ENCODE measurements around the gene MCUR1. TPM values are rescaled to one million over a fixed set of nuclear protein-coding genes. Genes with fewer than 3 reads are reported as not detected.

The MCUR1 gene
- total and polyA plus RNA-seq, 2 experiments from 2014 or later, result 13.6 to 28.3 TPM

GRCh38 chr6:13825871-13826270 is 11.5 kb upstream of the MCUR1 start:
- WGBS, 2 experiments (ENCODE audit: low coverage in 1 of 2, low lambda C conversion rate in 2 of 2, missing lambda C conversion rate in 2 of 2), result 86 to 96% methylated on average over 1 of the region's 1 CpG
- Histone ChIP-seq H3K36me3 (ENCODE audit: low read depth) (no peaks in the 10 kb centered on the region), H4K20me1 (ENCODE audit: insufficient read depth) (no peaks in the 10 kb centered on the region), H3K9me3 (ENCODE audit: low read depth) (no peaks in the 10 kb centered on the region), H3K4me2 (ENCODE audit: unreplicated experiment) (no peak overlapping the region), H3K4me3 (no peak overlapping the region), H3K27me3 (replicated peaks; ENCODE audit: insufficient read depth) (no peaks in the 10 kb centered on the region), H3F3A (ENCODE audit: insufficient read depth) (no peaks in the 10 kb centered on the region), H3K79me2 (ENCODE audit: insufficient read depth) (no peaks in the 10 kb centered on the region), H3K9me2 (ENCODE audit: insufficient read depth) (no peaks in the 10 kb centered on the region), H2AFZ (no peak overlapping the region), H3K27ac (no peak overlapping the region), H3K9ac (no peak overlapping the region), H3K4me1 (ENCODE audit: insufficient read depth) (no peaks in the 10 kb centered on the region)
- DNase-seq, result no peak
- in situ Hi-C loops (cut with MboI), result no loop called here
- TF ChIP-seq EZH2 (IDR thresholded peaks at IDR 0.05; ENCODE audit: insufficient read depth, poor library complexity, severe bottlenecking) (no peak), EZH2phosphoT487 (IDR thresholded peaks at IDR 0.05; ENCODE audit: insufficient read depth, low read depth) (no peak)

- H4K20me1 ChIP-seq (ENCODE audit: insufficient read depth), result no peaks in the 10 kb centered on the region
- H3K4me1 ChIP-seq (ENCODE audit: insufficient read depth), result peaks cover 5% of the 10 kb centered on the region; the same call in 1 of the 2 replicates
- H3K9me2 ChIP-seq (ENCODE audit: insufficient read depth), result no peaks in the 10 kb centered on the region
- no peak overlapping the region for H3K9ac ChIP-seq
- no peak overlapping the region for H3K4me3 ChIP-seq
- H3K79me2 ChIP-seq (ENCODE audit: insufficient read depth), result peaks cover 3% of the 10 kb centered on the region; the same call in 1 of the 2 replicates
- no peak overlapping the region for H2AFZ ChIP-seq
- no peak for DNase-seq
- H3K36me3 ChIP-seq (ENCODE audit: low read depth), result no peaks in the 10 kb centered on the region
- no peaks in the 10 kb centered on the region for H3K27me3 ChIP-seq (replicated peaks; ENCODE audit: insufficient read depth)
- no peak overlapping the region for H3K27ac ChIP-seq
- in situ Hi-C loops (cut with MboI), result no loop called here
- no peaks in the 10 kb centered on the region for H3K9me3 ChIP-seq (ENCODE audit: low read depth)
- TF ChIP-seq EZH2phosphoT487 (IDR thresholded peaks at IDR 0.05; ENCODE audit: insufficient read depth, low read depth), result no peak
- TF ChIP-seq EZH2 (IDR thresholded peaks at IDR 0.05; ENCODE audit: insufficient read depth, poor library complexity, severe bottlenecking), result no peak
- no peak overlapping the region for H3K4me2 ChIP-seq (ENCODE audit: unreplicated experiment)
- WGBS, 2 experiments (ENCODE audit: low coverage in 1 of 2, low lambda C conversion rate in 2 of 2, missing lambda C conversion rate in 2 of 2), result 83 to 94% methylated on average over 2 of the region's 2 CpGs
- peaks cover 8% of the 10 kb centered on the region; the same call in 1 of the 2 replicates for H3F3A ChIP-seq (ENCODE audit: insufficient read depth)
These were observed 4.0 kb upstream of the MCUR1 start for GRCh38 chr6:13818341-13818740.

GRCh38 chr6:13814938-13815575 is 700 bp upstream of the MCUR1 start:
- H3K27ac ChIP-seq, result peak overlapping the region; percentile 68
- no peaks in the 10 kb centered on the region for H3K9me3 ChIP-seq (ENCODE audit: low read depth)

GRCh38 chr6:13813621-13814175 is 659 bp downstream of the MCUR1 start:
- no peaks in the 10 kb centered on the region for H3K36me3 ChIP-seq (ENCODE audit: low read depth)
- peak overlapping the region; percentile 77 for H3K9ac ChIP-seq
- in situ Hi-C loops (cut with MboI), result no loop called here
- peak overlapping the region; percentile 90 for H3K4me3 ChIP-seq
- peak overlapping the region; percentile 82 for H3K4me2 ChIP-seq (ENCODE audit: unreplicated experiment)
- peaks cover 17% of the 10 kb centered on the region; the same call in 1 of the 2 replicates for H3F3A ChIP-seq (ENCODE audit: insufficient read depth)
- peak; percentile 75 for DNase-seq
- H2AFZ ChIP-seq, result peak overlapping the region; percentile 87
- TF ChIP-seq EZH2phosphoT487 (IDR thresholded peaks at IDR 0.05; ENCODE audit: insufficient read depth, low read depth) (no peak), EZH2 (IDR thresholded peaks at IDR 0.05; ENCODE audit: insufficient read depth, poor library complexity, severe bottlenecking) (no peak)
- no peaks in the 10 kb centered on the region for H3K9me3 ChIP-seq (ENCODE audit: low read depth)
- H3K9me2 ChIP-seq (ENCODE audit: insufficient read depth), result no peaks in the 10 kb centered on the region
- 1 to 2% methylated on average over 34 to 54 of the region's 56 CpGs for WGBS, 2 experiments (ENCODE audit: low coverage in 1 of 2, low lambda C conversion rate in 2 of 2, missing lambda C conversion rate in 2 of 2)
- peaks cover 48% of the 10 kb centered on the region for H3K79me2 ChIP-seq (ENCODE audit: insufficient read depth)
- peaks cover 16% of the 10 kb centered on the region; the same call in 1 of the 2 replicates for H3K4me1 ChIP-seq (ENCODE audit: insufficient read depth)
- H3K27ac ChIP-seq, result peak overlapping the region; percentile 68
- no peaks in the 10 kb centered on the region for H3K27me3 ChIP-seq (replicated peaks; ENCODE audit: insufficient read depth)
- no peaks in the 10 kb centered on the region for H4K20me1 ChIP-seq (ENCODE audit: insufficient read depth)

More at GRCh38 chr6:13814938-13815575, 700 bp upstream of the MCUR1 start:
- in situ Hi-C loops (cut with MboI), result no loop called here
- H3K79me2 ChIP-seq (ENCODE audit: insufficient read depth), result peaks cover 35% of the 10 kb centered on the region
- H3K4me3 ChIP-seq, result peak overlapping the region; percentile 90
- peaks cover 17% of the 10 kb centered on the region; the same call in 1 of the 2 replicates for H3F3A ChIP-seq (ENCODE audit: insufficient read depth)
- peak overlapping the region; percentile 77 for H3K9ac ChIP-seq
- no peaks in the 10 kb centered on the region for H3K9me2 ChIP-seq (ENCODE audit: insufficient read depth)
- WGBS, 2 experiments (ENCODE audit: low coverage in 1 of 2, low lambda C conversion rate in 2 of 2, missing lambda C conversion rate in 2 of 2), result 20% methylated on average over 8 of the region's 8 CpGs
- H3K36me3 ChIP-seq (ENCODE audit: low read depth), result no peaks in the 10 kb centered on the region
- H3K27me3 ChIP-seq (replicated peaks; ENCODE audit: insufficient read depth), result no peaks in the 10 kb centered on the region
- H3K4me1 ChIP-seq (ENCODE audit: insufficient read depth), result peaks cover 16% of the 10 kb centered on the region; the same call in 1 of the 2 replicates
- TF ChIP-seq EZH2phosphoT487 (IDR thresholded peaks at IDR 0.05; ENCODE audit: insufficient read depth, low read depth) (no peak), EZH2 (IDR thresholded peaks at IDR 0.05; ENCODE audit: insufficient read depth, poor library complexity, severe bottlenecking) (no peak)
- peak overlapping the region; percentile 87 for H2AFZ ChIP-seq
- H3K4me2 ChIP-seq (ENCODE audit: unreplicated experiment), result peak overlapping the region; percentile 82
- peak; percentile 23 for DNase-seq
- no peaks in the 10 kb centered on the region for H4K20me1 ChIP-seq (ENCODE audit: insufficient read depth)
